Tibial nerve (tissue), 4 donors: ENCODE data around the gene RCOR1. TPM values are rescaled to one million over a fixed set of nuclear protein-coding genes. Genes with fewer than 3 reads are reported as not detected.

Source experiments
- DNase-seq, 2 donors: peaks; one replicate each; pipeline ENCODE4 v3.0.0-alpha.2; 2019; ENCODE audit warnings: low spot score in 2 of 2
- H3K27ac ChIP-seq, 4 donors: fragments of 200-600 bp; sonication (generic) in 3 of 4; one replicate each; pipeline ENCODE4 v1.5.1; 2017 to 2019; ENCODE audit warnings: mild to moderate bottlenecking in 1 of 4
- H3K27me3 ChIP-seq, 2 donors: fragments of 200-600 bp; sonication (generic) in 1 of 2; one replicate each; pipeline versions ENCODE4 v1.5.1 to v1.6.0; 2017 to 2019
- H3K36me3 ChIP-seq, 3 donors: fragments of 200-600 bp; sonication (generic); one replicate each; pipeline ENCODE4 v1.5.1; 2018 to 2019
- H3K4me1 ChIP-seq, 4 donors: fragments of 200-600 bp; sonication (generic) in 3 of 4; one replicate each; pipeline ENCODE4 v1.5.1; 2017 to 2019
- H3K4me3 ChIP-seq, 4 donors: fragments of 200-600 bp; sonication (generic) in 3 of 4; one replicate each; pipeline ENCODE4 v1.5.1; 2017 to 2019; ENCODE audit warnings: mild to moderate bottlenecking in 1 of 4, moderate library complexity in 1 of 4
- H3K9me3 ChIP-seq, 4 donors: fragments of 200-600 bp; sonication (generic) in 3 of 4; one replicate each; pipeline ENCODE4 v1.5.1; 2017 to 2019
- EP300 ChIP-seq, 2 donors: sonication (generic); formaldehyde crosslinking; IDR thresholded peaks; one replicate each; pipeline ENCODE4 v1.6.1; 2017; ENCODE audit warnings: antibody characterized with exemption in 2 of 2, mild to moderate bottlenecking in 1 of 2
- POLR2A ChIP-seq, 2 donors: fragments of 450-650 bp; IDR thresholded peaks; one replicate each; pipeline ENCODE4 v1.6.1; 2017; ENCODE audit warnings: antibody characterized with exemption in 2 of 2, mild to moderate bottlenecking in 2 of 2, moderate library complexity in 2 of 2
- WGBS, 2 donors: methylation state at CpG; one replicate each; pipeline ENCODE4 v1.1.5; 2018; 5-methylcytosine and 5-hydroxymethylcytosine counted together
- total RNA-seq, 4 donors: library from RNA; depleted of rRNA; stranded (reverse); fragments of >200 nt; gene quantifications; one replicate each; pipeline ENCODE4 v1.1.0, GENCODE V29; 2016
- TF ChIP-seq, protein P1 (sequence below), 5 experiments: fragments of 200-600 bp in 3 of 5; fragments of 450-650 bp in 2 of 5; sonication (generic) in 3 of 5; IDR thresholded peaks; one replicate each; pipeline ENCODE4 v1.5.1; 2016 to 2019; ENCODE audit warnings: antibody characterized with exemption in 5 of 5, mild to moderate bottlenecking in 3 of 5, moderate library complexity in 2 of 5

Gene RCOR1
- total RNA-seq, 4 donors from 2014 or later: 6.3 to 12.8 (median 10.0) TPM

DNA sequence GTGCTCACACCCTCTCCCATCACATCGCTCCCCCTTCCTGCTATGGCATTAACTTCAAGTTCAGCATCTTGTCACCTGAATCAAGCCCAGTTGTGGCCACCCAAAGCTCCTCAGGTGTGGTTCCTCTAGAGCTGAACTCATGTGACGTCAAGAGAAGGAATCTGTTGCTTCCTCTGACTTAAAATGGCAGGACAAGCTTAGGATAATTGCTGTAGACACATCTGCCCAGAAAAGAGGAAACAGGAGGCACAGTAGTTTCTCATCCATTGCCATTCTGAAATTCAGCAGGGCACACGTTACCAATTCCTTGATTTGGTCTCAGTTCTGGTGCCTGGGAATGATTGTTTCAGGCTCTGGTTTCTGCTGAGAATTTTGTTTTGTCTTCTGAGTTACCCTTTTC is 52.1 kb downstream of the RCOR1 start:
- Histone ChIP-seq H3K4me3 (no peak overlapping the region), H3K36me3 (no peaks in the 10 kb centered on the region), H3K4me1 (peaks cover 0 to 16% (median 5%) of the 10 kb centered on the region in 4 donors), H3K27me3 (no peaks in the 10 kb centered on the region), H3K9me3 (no peaks in the 10 kb centered on the region), H3K27ac (no peak overlapping the region)
- no peak for TF ChIP-seq POLR2A (IDR thresholded peaks at IDR 0.05)
- TF ChIP-seq EP300 (IDR thresholded peaks at IDR 0.05): no peak
- TF ChIP-seq, protein P1, sequence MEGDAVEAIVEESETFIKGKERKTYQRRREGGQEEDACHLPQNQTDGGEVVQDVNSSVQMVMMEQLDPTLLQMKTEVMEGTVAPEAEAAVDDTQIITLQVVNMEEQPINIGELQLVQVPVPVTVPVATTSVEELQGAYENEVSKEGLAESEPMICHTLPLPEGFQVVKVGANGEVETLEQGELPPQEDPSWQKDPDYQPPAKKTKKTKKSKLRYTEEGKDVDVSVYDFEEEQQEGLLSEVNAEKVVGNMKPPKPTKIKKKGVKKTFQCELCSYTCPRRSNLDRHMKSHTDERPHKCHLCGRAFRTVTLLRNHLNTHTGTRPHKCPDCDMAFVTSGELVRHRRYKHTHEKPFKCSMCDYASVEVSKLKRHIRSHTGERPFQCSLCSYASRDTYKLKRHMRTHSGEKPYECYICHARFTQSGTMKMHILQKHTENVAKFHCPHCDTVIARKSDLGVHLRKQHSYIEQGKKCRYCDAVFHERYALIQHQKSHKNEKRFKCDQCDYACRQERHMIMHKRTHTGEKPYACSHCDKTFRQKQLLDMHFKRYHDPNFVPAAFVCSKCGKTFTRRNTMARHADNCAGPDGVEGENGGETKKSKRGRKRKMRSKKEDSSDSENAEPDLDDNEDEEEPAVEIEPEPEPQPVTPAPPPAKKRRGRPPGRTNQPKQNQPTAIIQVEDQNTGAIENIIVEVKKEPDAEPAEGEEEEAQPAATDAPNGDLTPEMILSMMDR (IDR thresholded peaks at IDR 0.05): no peak
- 82 to 86% methylated on average over 3 of the region's 3 CpGs for WGBS, 2 donors
- no peak for DNase-seq

DNA sequence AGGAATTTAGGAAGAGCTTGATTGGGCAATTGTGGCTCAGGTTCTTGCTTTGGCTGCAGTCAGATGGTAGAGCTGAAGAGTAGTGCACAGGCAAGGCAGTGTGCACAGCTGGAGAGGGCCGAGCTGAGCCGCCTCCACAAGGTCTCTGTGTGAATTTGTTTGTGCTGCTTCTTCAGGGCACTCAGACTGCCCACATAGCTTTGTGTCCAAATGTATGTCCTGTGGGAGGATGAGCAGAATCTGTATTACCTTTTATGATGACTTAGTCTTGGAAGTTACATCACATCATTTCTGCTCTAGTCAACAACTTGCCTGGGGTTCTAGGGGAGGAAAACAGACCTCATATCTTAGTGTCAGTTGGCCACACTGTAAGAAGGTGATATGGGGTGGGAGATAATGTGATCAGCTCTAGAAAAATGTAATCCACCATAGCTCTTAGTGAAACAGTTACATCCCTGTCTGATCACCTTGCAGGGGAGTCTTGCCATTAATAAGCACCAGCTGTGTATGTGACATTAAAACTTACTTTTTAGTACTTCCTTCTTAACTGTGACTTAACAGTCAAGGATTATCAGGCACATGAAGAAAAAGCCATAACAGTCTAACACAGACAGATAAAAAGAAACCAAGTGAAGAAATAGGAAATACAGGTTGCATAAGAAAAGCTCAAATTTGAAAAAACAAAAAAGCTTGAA is 53.4 kb downstream of the RCOR1 start:
- Histone ChIP-seq H3K9me3 (no peaks in the 10 kb centered on the region), H3K27ac (no peak overlapping the region), H3K4me1 (peaks cover 0 to 16% (median 5%) of the 10 kb centered on the region in 4 donors), H3K4me3 (no peak overlapping the region), H3K27me3 (no peaks in the 10 kb centered on the region), H3K36me3 (no peaks in the 10 kb centered on the region)
- TF ChIP-seq, protein P1 (IDR thresholded peaks at IDR 0.05): no peak
- TF ChIP-seq EP300 (IDR thresholded peaks at IDR 0.05): no peak
- TF ChIP-seq POLR2A (IDR thresholded peaks at IDR 0.05): no peak
- 60 to 71% methylated on average over 2 of the region's 2 CpGs for WGBS, 2 donors
- DNase-seq: no peak

DNA sequence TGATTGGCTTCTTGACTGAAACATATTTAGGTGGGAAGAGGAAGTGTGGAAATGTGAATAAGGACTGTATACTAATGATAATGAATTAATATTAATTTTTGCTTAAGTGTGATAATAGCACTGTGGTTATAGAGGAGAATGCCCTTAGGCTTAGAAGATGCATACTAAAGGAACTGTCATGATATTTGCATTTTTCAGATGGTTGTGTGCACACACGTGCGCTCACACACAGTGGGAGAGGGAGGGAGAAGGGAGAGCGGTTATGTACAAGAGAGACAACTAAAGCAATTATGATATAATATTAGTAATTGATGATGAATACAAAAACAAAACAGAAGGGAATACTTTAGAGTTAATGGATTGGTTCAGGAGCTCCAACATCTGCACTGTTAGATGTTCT is 54.2 kb downstream of the RCOR1 start:
- TF ChIP-seq POLR2A (IDR thresholded peaks at IDR 0.05) (no peak), EP300 (IDR thresholded peaks at IDR 0.05) (no peak)
- TF ChIP-seq, protein P1 (IDR thresholded peaks at IDR 0.05): no peak
- Histone ChIP-seq H3K4me1 (peaks cover 0 to 17% (median 6%) of the 10 kb centered on the region in 4 donors), H3K4me3 (no peak overlapping the region), H3K27me3 (no peaks in the 10 kb centered on the region), H3K27ac (no peak overlapping the region), H3K36me3 (no peaks in the 10 kb centered on the region), H3K9me3 (no peaks in the 10 kb centered on the region)
- no peak for DNase-seq
- WGBS, 2 donors: 72 to 79% methylated on average over 3 of the region's 3 CpGs

DNA sequence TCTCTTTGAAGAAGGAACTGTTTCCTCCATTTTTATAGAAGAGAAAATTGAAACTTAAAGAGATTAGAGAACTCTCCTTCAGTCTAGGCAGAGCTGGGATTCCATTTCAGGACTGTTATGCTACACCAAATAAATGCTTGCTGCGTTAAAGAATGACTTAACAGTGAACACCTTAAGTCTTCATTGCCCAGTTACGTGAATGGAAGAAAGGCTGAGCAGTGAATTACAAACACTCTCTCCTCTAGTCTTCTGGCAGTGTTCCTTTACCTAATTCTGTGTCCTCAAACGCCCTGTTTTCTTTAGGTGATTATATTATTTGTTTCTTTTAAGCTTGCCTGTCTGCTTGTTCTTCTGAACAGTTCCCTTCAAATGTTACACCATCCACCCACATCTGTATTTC is 59.7 kb downstream of the RCOR1 start:
- no peaks in the 10 kb centered on the region for H3K9me3 ChIP-seq
- H3K27ac ChIP-seq: no peak overlapping the region
- WGBS, 2 donors: 49 to 66% methylated on average over 3 of the region's 3 CpGs
- no peaks in the 10 kb centered on the region for H3K36me3 ChIP-seq
- no peak overlapping the region for H3K4me3 ChIP-seq
- H3K4me1 ChIP-seq: peaks cover 0 to 19% (median 3%) of the 10 kb centered on the region in 4 donors
- H3K27me3 ChIP-seq: no peaks in the 10 kb centered on the region
- TF ChIP-seq EP300 (IDR thresholded peaks at IDR 0.05): no peak
- TF ChIP-seq, protein P1 (IDR thresholded peaks at IDR 0.05): no peak
- no peak for TF ChIP-seq POLR2A (IDR thresholded peaks at IDR 0.05)
- DNase-seq: no peak

DNA sequence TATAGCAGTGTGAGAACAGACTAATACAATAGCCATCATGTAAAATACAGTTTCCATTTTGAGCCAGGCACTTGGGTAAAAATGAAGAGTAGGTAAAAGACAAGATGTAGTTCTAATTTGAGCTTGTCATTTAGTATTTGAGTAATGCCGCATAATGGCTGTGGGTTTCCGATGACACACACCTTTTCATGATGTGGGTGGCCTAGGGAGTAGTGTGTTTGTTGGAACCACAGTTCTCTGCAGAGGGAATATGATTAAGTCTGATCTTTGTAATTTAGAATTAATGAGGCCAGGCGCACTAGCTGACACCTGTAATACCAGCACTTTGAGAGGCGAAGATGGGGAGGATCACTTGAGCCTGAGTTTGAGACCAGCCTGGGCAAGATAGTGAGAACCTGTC is 61.8 kb downstream of the RCOR1 start:
- peaks cover 0 to 24% (median 3%) of the 10 kb centered on the region in 4 donors for H3K4me1 ChIP-seq
- no peaks in the 10 kb centered on the region for H3K27me3 ChIP-seq
- DNase-seq: no peak
- 98 to 99% methylated on average over 4 of the region's 4 CpGs for WGBS, 2 donors
- TF ChIP-seq, protein P1 (IDR thresholded peaks at IDR 0.05): no peak
- TF ChIP-seq EP300 (IDR thresholded peaks at IDR 0.05) (no peak), POLR2A (IDR thresholded peaks at IDR 0.05) (no peak)
- no peak overlapping the region for H3K4me3 ChIP-seq
- no peak overlapping the region for H3K27ac ChIP-seq
- no peaks in the 10 kb centered on the region for H3K9me3 ChIP-seq
- no peaks in the 10 kb centered on the region for H3K36me3 ChIP-seq
